PC-3 (cell line): ENCODE data around the gene TRPM5. TPM values are rescaled to one million over a fixed set of nuclear protein-coding genes. Genes with fewer than 3 reads are reported as not detected.

Experiments
- ATAC-seq: fragments of 200-7000 bp; cut with Tn5 transposase; 2 replicates; pipeline ENCODE4 v1.9.1; 2020; ENCODE audit warnings: mild to moderate bottlenecking, moderate library complexity
- BruUV-seq: library from RNA; stranded (reverse); fragments of 400-500 nt; replicated peaks from 2 replicates; lab custom pipeline; 2021; lab: Mats Ljungman, UMichigan
- CTCF ChIA-PET: fragments of 300-600 bp; sonication (Branson Sonifier 250); formaldehyde crosslinking; loops from one replicate; lab custom pipeline; 2022; ENCODE audit warnings: antibody characterized with exemption; lab: Charles Lee
- POLR2A ChIA-PET: fragments of 300-600 bp; sonication (Branson Sonifier 250); formaldehyde crosslinking; loops from one replicate; lab custom pipeline; 2022; ENCODE audit warnings: antibody characterized with exemption; ENCODE audit not compliant: unreplicated experiment; lab: Charles Lee
- DNase-seq: peaks from one replicate; pipeline ENCODE4 v3.0.0-alpha.2; 2015
- H2AFZ ChIP-seq: fragments of 300-600 bp; sonication (generic); 2 replicates; pipeline ENCODE4 v1.6.0; 2016; ENCODE audit warnings: antibody characterized with exemption, low read length
- H3F3A ChIP-seq: fragments of 300-600 bp; sonication (generic); one replicate; pipeline ENCODE4 v1.6.0; 2017; ENCODE audit warnings: antibody characterized with exemption, low read length, control low read depth, mild to moderate bottlenecking; ENCODE audit not compliant: unreplicated experiment
- H3K27ac ChIP-seq: fragments of 300-600 bp; sonication (generic); 2 replicates; pipeline ENCODE4 v1.5.1; 2016; ENCODE audit warnings: mild to moderate bottlenecking, low read length
- H3K27me3 ChIP-seq: fragments of 300-600 bp; sonication (generic); 2 replicates; pipeline ENCODE4 v1.6.1; 2016; ENCODE audit warnings: low read length, mixed read lengths
- H3K36me3 ChIP-seq: fragments of 300-600 bp; sonication (generic); 2 replicates; pipeline ENCODE4 v1.6.1; 2016; ENCODE audit warnings: low read depth, mixed run types, low read length, mixed read lengths
- H3K4me1 ChIP-seq: fragments of 300-600 bp; sonication (generic); 2 replicates; pipeline ENCODE4 v1.5.1; 2016; ENCODE audit warnings: low read length; ENCODE audit not compliant: insufficient read depth
- H3K4me2 ChIP-seq: fragments of 300-600 bp; sonication (generic); 2 replicates; pipeline ENCODE4 v1.6.0; 2016; ENCODE audit warnings: low read length
- H3K4me3 ChIP-seq: fragments of 300-600 bp; sonication (generic); 2 replicates; pipeline ENCODE4 v1.5.1; 2016; ENCODE audit warnings: mild to moderate bottlenecking, low read length, mixed read lengths
- H3K79me2 ChIP-seq: fragments of 300-600 bp; sonication (generic); 2 replicates; pipeline ENCODE4 v1.6.1; 2017; ENCODE audit warnings: low read length, mixed read lengths
- H3K9ac ChIP-seq: fragments of 300-600 bp; sonication (generic); 2 replicates; pipeline ENCODE4 v1.6.0; 2016; ENCODE audit warnings: mild to moderate bottlenecking, low read length
- H3K9me2 ChIP-seq: fragments of 300-600 bp; sonication (generic); replicated peaks from 2 replicates; pipeline ENCODE4 v1.6.1; 2016; ENCODE audit warnings: mixed run types, low read length, mixed read lengths
- H3K9me3 ChIP-seq: fragments of 300-600 bp; sonication (generic); 2 replicates; pipeline ENCODE4 v1.6.1; 2016; ENCODE audit warnings: low read length, mixed read lengths
- H4K20me1 ChIP-seq: fragments of 300-600 bp; sonication (generic); 2 replicates; pipeline ENCODE4 v1.6.1; 2016; ENCODE audit warnings: low read length, mixed read lengths
- CTCF ChIP-seq: fragments of 300-600 bp; sonication (generic); conservative IDR thresholded peaks from 2 replicates; pipeline ENCODE4 v1.5.1; 2017; ENCODE audit warnings: antibody characterized with exemption, low read depth, mild to moderate bottlenecking, low read length
- EZH2 ChIP-seq: fragments of 300-600 bp; sonication (generic); IDR thresholded peaks from one replicate; pipeline ENCODE4 v1.6.1; 2017; ENCODE audit warnings: antibody characterized with exemption, mild to moderate bottlenecking, low read length; ENCODE audit not compliant: unreplicated experiment
- EZH2phosphoT487 ChIP-seq: fragments of 300-600 bp; sonication (generic); IDR thresholded peaks from 2 replicates; pipeline ENCODE4 v1.6.1; 2018; ENCODE audit warnings: mild to moderate bottlenecking, antibody characterized with exemption, low read length, borderline replicate concordance
- intact Hi-C: fragments of 100-400 bp; cut with micrococcal nuclease; formaldehyde crosslinking; loops from 2 replicates; pipeline ENCODE4 v1.9.0; 2023
- total RNA-seq: library from RNA; depleted of rRNA; stranded (reverse); fragments of >200 nt; gene quantifications from 2 replicates; pipeline ENCODE4 v1.2.3, GENCODE V29; 2014

TRPM5 gene
- total RNA-seq, 1 experiment from 2014 or later = not detected

GRCh38 chr11:2422461-2423156 lies 21.7 kb downstream of the TRPM5 start:
- Histone ChIP-seq H3K4me1 (0 out of 2 replicates have a peak, but pooled peaks cover 3% of the 10 kb centered on the region), H2AFZ (no peak overlapping the region), H3K27me3 (no peaks in the 10 kb centered on the region), H3K4me2 (no peak overlapping the region), H3F3A (no peaks in the 10 kb centered on the region), H3K9me2 (no peaks in the 10 kb centered on the region), H3K27ac (no peak overlapping the region), H3K36me3 (no peaks in the 10 kb centered on the region), H3K79me2 (no peaks in the 10 kb centered on the region), H4K20me1 (no peaks in the 10 kb centered on the region), H3K9me3 (no peaks in the 10 kb centered on the region), H3K4me3 (no peak overlapping the region), H3K9ac (no peak overlapping the region)
- CTCF ChIA-PET = no interaction called here
- ATAC-seq (no peak), DNase-seq (no peak)
- POLR2A ChIA-PET = no interaction called here
- TF ChIP-seq CTCF (no peak), EZH2phosphoT487 (no peak), EZH2 (no peak)
- intact Hi-C loops = loop anchor here (10.0 kb wide), 1 partner anchor 462 kb away; the partner anchor contains the start of gene CDKN1C
- BruUV-seq = no TSS peak

GRCh38 chr11:2421996-2422395 lies 22.3 kb downstream of the TRPM5 start:
- intact Hi-C loops = loop anchor here (10.0 kb wide), 1 partner anchor 463 kb away; the partner anchor contains the start of gene CDKN1C
- ChIA-PET CTCF (interaction anchor here (2.4 kb wide), 1 partner anchor 117 kb away, joined by 44 read pairs; no protein-coding TSS in a partner anchor), POLR2A (interaction anchor here (0.6 kb wide), 1 partner anchor 14 kb away, joined by 3 read pairs; no protein-coding TSS in a partner anchor)
- H3K27me3 ChIP-seq = no peaks in the 10 kb centered on the region
- H3F3A ChIP-seq = no peaks in the 10 kb centered on the region
- H3K4me1 ChIP-seq = 0 out of 2 replicates have a peak, but pooled peaks cover 3% of the 10 kb centered on the region
- no peaks in the 10 kb centered on the region for H3K9me3 ChIP-seq
- DNase-seq = no peak
- no peaks in the 10 kb centered on the region for H3K36me3 ChIP-seq
- no peaks in the 10 kb centered on the region for H4K20me1 ChIP-seq
- H3K79me2 ChIP-seq = no peaks in the 10 kb centered on the region
- no peak overlapping the region for H3K4me2 ChIP-seq
- no peak overlapping the region for H3K9ac ChIP-seq
- no peak for ATAC-seq
- no peaks in the 10 kb centered on the region for H3K9me2 ChIP-seq
- no TSS peak for BruUV-seq
- no peak overlapping the region for H2AFZ ChIP-seq
- TF ChIP-seq EZH2phosphoT487 (no peak), CTCF (no peak), EZH2 (no peak)
- no peak overlapping the region for H3K27ac ChIP-seq
- H3K4me3 ChIP-seq = no peak overlapping the region
